Myocyte (in vitro differentiated cells): ENCODE results near the gene QSER1. TPM values are rescaled to one million over a fixed set of nuclear protein-coding genes. Genes with fewer than 3 reads are reported as not detected.
"Not testable (repeated sequence)": the region's sequence is repeated elsewhere in the genome, so short reads cannot be mapped to it uniquely, and the experiment has no call there.

ENCODE experiments used
- DNase-seq: peaks from one replicate; pipeline ENCODE4 v3.0.0-alpha.2; 2012; ENCODE audit warnings: low read depth
- total RNA-seq: library from RNA; depleted of rRNA; stranded (reverse); fragments of >200 nt; gene quantifications from 2 replicates; pipeline ENCODE4 v1.2.3, GENCODE V29; 2014

QSER1 gene
- total RNA-seq, 1 donor from 2014 or later = 19.2 TPM

GRCh38 chr11:32932196-32932595, 39.6 kb downstream of the QSER1 start:
- no peak for DNase-seq

GRCh38 chr11:32935462-32936029, 42.9 kb downstream of the QSER1 start:
- no peak for DNase-seq

GRCh38 chr11:32936178-32936577, 43.6 kb downstream of the QSER1 start:
- DNase-seq = not testable (repeated sequence)

- not testable (repeated sequence) for DNase-seq
Observed at GRCh38 chr11:32937283-32937682, 44.7 kb downstream of the QSER1 start.

GRCh38 chr11:32939046-32939445, 46.4 kb downstream of the QSER1 start:
- no peak for DNase-seq

- no peak for DNase-seq
Observed at GRCh38 chr11:32939866-32940265, 47.3 kb downstream of the QSER1 start.

- no peak for DNase-seq
Observed at GRCh38 chr11:32940865-32941264, 48.3 kb downstream of the QSER1 start.

GRCh38 chr11:32947978-32948377, 55.4 kb downstream of the QSER1 start:
- DNase-seq = no peak

- DNase-seq = no peak
Observed at GRCh38 chr11:32949739-32950138, 57.1 kb downstream of the QSER1 start.

GRCh38 chr11:32952421-32952820, 59.8 kb downstream of the QSER1 start:
- DNase-seq = no peak

GRCh38 chr11:32953700-32954099, 61.1 kb downstream of the QSER1 start:
- no peak for DNase-seq

- peak; percentile 65 for DNase-seq
Observed at GRCh38 chr11:32960553-32961164, 68.0 kb downstream of the QSER1 start.

- DNase-seq = peak; percentile 8
Observed at GRCh38 chr11:32962016-32962415, 69.4 kb downstream of the QSER1 start.

GRCh38 chr11:32963721-32964120, 71.1 kb downstream of the QSER1 start:
- no peak for DNase-seq

- DNase-seq = no peak
Observed at GRCh38 chr11:32968541-32968940, 75.9 kb downstream of the QSER1 start.

- not testable (repeated sequence) for DNase-seq
Observed at GRCh38 chr11:32972233-32972632, 79.6 kb downstream of the QSER1 start.

- DNase-seq = no peak
Observed at GRCh38 chr11:32972781-32973180, 80.2 kb downstream of the QSER1 start.

- no peak for DNase-seq
Observed at GRCh38 chr11:32982626-32983025, 90.0 kb downstream of the QSER1 start.

GRCh38 chr11:32983506-32983905, 90.9 kb downstream of the QSER1 start:
- no peak for DNase-seq

GRCh38 chr11:32985600-32985999, 93.0 kb downstream of the QSER1 start:
- no peak for DNase-seq

- no peak for DNase-seq
Observed at GRCh38 chr11:32987851-32988250, 95.2 kb downstream of the QSER1 start.

GRCh38 chr11:32990481-32990880, 97.9 kb downstream of the QSER1 start:
- DNase-seq = no peak

GRCh38 chr11:32991427-32991826, 98.8 kb downstream of the QSER1 start:
- no peak for DNase-seq
